GM23248 (cell line): ENCODE data around the gene PTDSS2. TPM values are rescaled to one million over a fixed set of nuclear protein-coding genes. Genes with fewer than 3 reads are reported as not detected.

Experiments used
- DNase-seq: peaks from one replicate; pipeline ENCODE4 v3.0.0-alpha.2; 2015
- H2AFZ ChIP-seq: fragments of 200-600 bp; sonication (generic); 2 replicates; pipeline ENCODE4 v1.6.1; 2016; ENCODE audit warnings: antibody characterized with exemption
- H3F3A ChIP-seq: fragments of 200-600 bp; sonication (generic); 2 replicates; pipeline ENCODE4 v1.6.1; 2016; ENCODE audit warnings: mild to moderate bottlenecking, antibody characterized with exemption, mixed run types; ENCODE audit not compliant: insufficient read depth
- H3K27ac ChIP-seq: fragments of 200-600 bp; sonication (generic); 2 replicates; pipeline ENCODE4 v1.5.1; 2016; ENCODE audit warnings: mild to moderate bottlenecking
- H3K27me3 ChIP-seq: fragments of 200-600 bp; sonication (generic); replicated peaks from 2 replicates; pipeline ENCODE4 v1.6.1; 2016; ENCODE audit warnings: mild to moderate bottlenecking; ENCODE audit not compliant: insufficient read depth
- H3K36me3 ChIP-seq: fragments of 200-600 bp; sonication (generic); 2 replicates; pipeline ENCODE4 v1.6.1; 2016; ENCODE audit warnings: low read depth, mild to moderate bottlenecking
- H3K4me1 ChIP-seq: fragments of 200-600 bp; sonication (generic); 2 replicates; pipeline ENCODE4 v1.6.1; 2016; ENCODE audit warnings: mild to moderate bottlenecking; ENCODE audit not compliant: insufficient read depth
- H3K4me2 ChIP-seq: fragments of 200-600 bp; sonication (generic); one replicate; pipeline ENCODE4 v1.6.1; 2016; ENCODE audit warnings: mild to moderate bottlenecking; ENCODE audit not compliant: unreplicated experiment
- H3K4me3 ChIP-seq: fragments of 200-600 bp; sonication (generic); 2 replicates; pipeline ENCODE4 v1.5.1; 2016; ENCODE audit warnings: mild to moderate bottlenecking
- H3K79me2 ChIP-seq: fragments of 200-600 bp; sonication (generic); 2 replicates; pipeline ENCODE4 v1.6.1; 2016; ENCODE audit warnings: mild to moderate bottlenecking; ENCODE audit not compliant: insufficient read depth
- H3K9ac ChIP-seq: fragments of 200-600 bp; sonication (generic); 2 replicates; pipeline ENCODE4 v1.6.1; 2016; ENCODE audit warnings: mild to moderate bottlenecking
- H3K9me2 ChIP-seq: fragments of 200-600 bp; sonication (generic); 2 replicates; pipeline ENCODE4 v1.6.1; 2016; ENCODE audit warnings: mixed run types, mild to moderate bottlenecking, moderate library complexity; ENCODE audit not compliant: insufficient read depth
- H3K9me3 ChIP-seq: fragments of 200-600 bp; sonication (generic); one replicate; pipeline ENCODE4 v1.6.1; 2017; ENCODE audit warnings: low read depth
- H4K20me1 ChIP-seq: fragments of 200-600 bp; sonication (generic); 2 replicates; pipeline ENCODE4 v1.6.0; 2016; ENCODE audit not compliant: insufficient read depth
- EZH2 ChIP-seq: fragments of 200-600 bp; sonication (generic); IDR thresholded peaks from 2 replicates; pipeline ENCODE4 v1.6.1; 2018; ENCODE audit warnings: antibody characterized with exemption, mild to moderate bottlenecking; ENCODE audit not compliant: insufficient read depth, poor library complexity, severe bottlenecking
- EZH2phosphoT487 ChIP-seq: fragments of 200-600 bp; sonication (generic); IDR thresholded peaks from 2 replicates; pipeline ENCODE4 v1.6.1; 2018; ENCODE audit warnings: antibody characterized with exemption, moderate library complexity, mild to moderate bottlenecking, low read depth; ENCODE audit not compliant: insufficient read depth
- WGBS, 2 experiments: methylation state at CpG; one replicate each; pipeline ENCODE4 v1.1.6; 2015 to 2017; ENCODE audit warnings: low lambda C conversion rate in 2 of 2, low coverage in 1 of 2; ENCODE audit errors: missing lambda C conversion rate in 2 of 2; 5-methylcytosine and 5-hydroxymethylcytosine counted together
- in situ Hi-C: fragments of 300-500 bp; cut with MboI; formaldehyde crosslinking; loops from 2 replicates; pipeline ENCODE4 v1.15.0; 2020
- polyA plus RNA-seq: library from polyadenylated mRNA; unstranded; fragments of >200 nt; fragmentation: Nextera tagmentation; extraction: Ambion mirVana; gene quantifications from 2 replicates; pipeline ENCODE4 v1.2.1, GENCODE V29; 2016
- total RNA-seq: library from RNA; depleted of rRNA; stranded (reverse); fragments of >200 nt; shearing (Covaris generic); gene quantifications from 2 replicates; pipeline ENCODE4 v1.2.3, GENCODE V29; 2014

PTDSS2 gene
- total and polyA plus RNA-seq, 2 experiments from 2014 or later: 22.2 to 44.1 TPM

DNA sequence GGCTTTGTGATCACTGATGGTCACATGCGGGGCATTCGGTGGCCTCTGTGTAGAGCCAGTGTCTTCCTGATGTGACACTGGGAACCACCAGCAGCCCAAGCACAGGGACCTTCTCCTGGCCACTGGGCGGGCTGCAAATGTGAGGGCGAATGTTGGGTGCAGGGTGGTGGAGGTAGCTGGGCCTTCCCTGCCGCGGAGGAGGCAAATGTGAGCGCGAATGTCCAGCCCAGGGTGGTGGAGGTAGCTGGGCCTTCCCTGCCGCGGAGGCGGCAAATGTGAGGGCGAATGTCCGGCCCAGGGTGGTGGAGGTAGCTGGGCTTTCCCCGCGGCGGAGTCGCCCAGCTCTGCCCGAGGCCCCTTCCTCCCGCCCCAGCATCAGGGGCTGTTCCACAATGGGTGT, 23.3 kb downstream of the PTDSS2 start:
- H3K9me3 ChIP-seq: no peaks in the 10 kb centered on the region
- WGBS, 2 experiments: 97 to 100% methylated on average over 11 to 19 of the region's 19 CpGs
- H3K4me2 ChIP-seq: no peak overlapping the region
- H3K9me2 ChIP-seq: no peaks in the 10 kb centered on the region
- H3K36me3 ChIP-seq: no peaks in the 10 kb centered on the region
- peaks cover 5% of the 10 kb centered on the region; the same call in 1 of the 2 replicates for H3F3A ChIP-seq
- DNase-seq: no peak
- H4K20me1 ChIP-seq: no peaks in the 10 kb centered on the region
- H3K4me3 ChIP-seq: no peak overlapping the region
- H2AFZ ChIP-seq: no peak overlapping the region
- H3K79me2 ChIP-seq: peaks cover 57% of the 10 kb centered on the region
- TF ChIP-seq EZH2phosphoT487 (no peak), EZH2 (no peak)
- no peak overlapping the region for H3K9ac ChIP-seq
- H3K27ac ChIP-seq: no peak overlapping the region
- H3K27me3 ChIP-seq: no peaks in the 10 kb centered on the region
- H3K4me1 ChIP-seq: peaks cover 5% of the 10 kb centered on the region; the same call in 1 of the 2 replicates
- in situ Hi-C loops: no loop called here

GRCh38 chr11:473962-474785, 24.1 kb downstream of the PTDSS2 start:
- H3K4me3 ChIP-seq: no peak overlapping the region
- H3K9me3 ChIP-seq: no peaks in the 10 kb centered on the region
- no peak for DNase-seq
- 85 to 86% methylated on average over 16 to 22 of the region's 22 CpGs for WGBS, 2 experiments
- H3F3A ChIP-seq: no peaks in the 10 kb centered on the region
- no peak overlapping the region for H3K9ac ChIP-seq
- no peak overlapping the region for H3K27ac ChIP-seq
- no peaks in the 10 kb centered on the region for H3K27me3 ChIP-seq
- peaks cover 5% of the 10 kb centered on the region; the same call in 1 of the 2 replicates for H3K4me1 ChIP-seq
- no peaks in the 10 kb centered on the region for H3K9me2 ChIP-seq
- H3K4me2 ChIP-seq: no peak overlapping the region
- TF ChIP-seq EZH2: no peak
- no peak for TF ChIP-seq EZH2phosphoT487
- in situ Hi-C loops: no loop called here
- no peaks in the 10 kb centered on the region for H3K36me3 ChIP-seq
- peaks cover 57% of the 10 kb centered on the region for H3K79me2 ChIP-seq
- no peak overlapping the region for H2AFZ ChIP-seq
- no peaks in the 10 kb centered on the region for H4K20me1 ChIP-seq

DNA sequence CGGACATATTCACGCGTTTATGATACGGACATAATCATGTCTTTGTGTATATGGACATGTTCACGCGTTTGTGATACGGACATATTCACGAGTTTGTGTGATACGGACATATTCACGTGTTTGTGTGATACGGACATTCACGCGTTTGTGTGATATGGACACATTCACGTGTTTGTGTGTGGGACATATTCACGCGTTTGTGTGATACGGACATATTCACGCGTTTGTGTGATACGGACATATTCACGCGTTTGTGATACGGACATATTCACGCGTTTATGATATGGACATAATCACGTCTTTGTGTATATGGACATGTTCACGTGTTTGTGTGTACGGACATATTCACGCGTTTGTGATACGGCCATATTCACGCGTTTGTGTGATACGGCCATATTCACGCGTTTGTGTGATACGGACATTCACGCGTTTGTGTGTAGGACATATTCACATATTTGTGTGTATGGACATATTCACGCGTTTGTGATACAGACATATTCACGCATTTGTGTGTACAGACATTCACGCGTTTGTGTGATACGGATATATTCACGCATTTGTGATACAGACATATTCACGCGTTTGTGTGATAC, 24.9 kb downstream of the PTDSS2 start:
- no peaks in the 10 kb centered on the region for H4K20me1 ChIP-seq
- no peaks in the 10 kb centered on the region for H3K27me3 ChIP-seq
- no peaks in the 10 kb centered on the region for H3K9me3 ChIP-seq
- no peaks in the 10 kb centered on the region for H3F3A ChIP-seq
- H3K79me2 ChIP-seq: peaks cover 57% of the 10 kb centered on the region
- no peak overlapping the region for H3K27ac ChIP-seq
- no peak overlapping the region for H2AFZ ChIP-seq
- TF ChIP-seq EZH2phosphoT487 (no peak), EZH2 (no peak)
- no peaks in the 10 kb centered on the region for H3K9me2 ChIP-seq
- in situ Hi-C loops: no loop called here
- H3K4me1 ChIP-seq: peaks cover 2% of the 10 kb centered on the region; the same call in 1 of the 2 replicates
- DNase-seq: no peak
- 95 to 98% methylated on average over 48 of the region's 48 CpGs for WGBS, 2 experiments
- H3K4me3 ChIP-seq: no peak overlapping the region
- H3K9ac ChIP-seq: no peak overlapping the region
- H3K4me2 ChIP-seq: no peak overlapping the region
- H3K36me3 ChIP-seq: no peaks in the 10 kb centered on the region

GRCh38 chr11:475941-476340, 25.9 kb downstream of the PTDSS2 start:
- TF ChIP-seq EZH2phosphoT487 (no peak), EZH2 (no peak)
- no peak for DNase-seq
- Histone ChIP-seq H3K9ac (no peak overlapping the region), H3K27me3 (no peaks in the 10 kb centered on the region), H3K27ac (no peak overlapping the region), H3F3A (no peaks in the 10 kb centered on the region), H3K4me2 (no peak overlapping the region), H3K9me3 (no peaks in the 10 kb centered on the region), H3K4me3 (no peak overlapping the region), H3K79me2 (peaks cover 56% of the 10 kb centered on the region), H3K9me2 (no peaks in the 10 kb centered on the region), H2AFZ (no peak overlapping the region), H3K36me3 (no peaks in the 10 kb centered on the region), H4K20me1 (no peaks in the 10 kb centered on the region), H3K4me1 (no peaks in the 10 kb centered on the region)
- in situ Hi-C loops: no loop called here
- 90 to 92% methylated on average over 9 of the region's 9 CpGs for WGBS, 2 experiments
